ENCODE data around the gene ORAI3.

Gene ORAI3

GRCh38 chr16:30965436-30965835 is 16.6 kb downstream of the ORAI3 start:
- DNase-seq (ENCODE audit: extremely low read depth, insufficient read length) = no peak
- Histone ChIP-seq H3K27me3 (replicated peaks; ENCODE audit: control insufficient read depth, insufficient read depth, low read length) (no peaks in the 10 kb centered on the region), H3K36me3 (ENCODE audit: control insufficient read depth, insufficient read depth, low read length) (peaks cover 38% of the 10 kb centered on the region), H3K4me3 (replicated peaks; ENCODE audit: low read depth, low read length) (no peak overlapping the region)
- TF ChIP-seq, protein P1, sequence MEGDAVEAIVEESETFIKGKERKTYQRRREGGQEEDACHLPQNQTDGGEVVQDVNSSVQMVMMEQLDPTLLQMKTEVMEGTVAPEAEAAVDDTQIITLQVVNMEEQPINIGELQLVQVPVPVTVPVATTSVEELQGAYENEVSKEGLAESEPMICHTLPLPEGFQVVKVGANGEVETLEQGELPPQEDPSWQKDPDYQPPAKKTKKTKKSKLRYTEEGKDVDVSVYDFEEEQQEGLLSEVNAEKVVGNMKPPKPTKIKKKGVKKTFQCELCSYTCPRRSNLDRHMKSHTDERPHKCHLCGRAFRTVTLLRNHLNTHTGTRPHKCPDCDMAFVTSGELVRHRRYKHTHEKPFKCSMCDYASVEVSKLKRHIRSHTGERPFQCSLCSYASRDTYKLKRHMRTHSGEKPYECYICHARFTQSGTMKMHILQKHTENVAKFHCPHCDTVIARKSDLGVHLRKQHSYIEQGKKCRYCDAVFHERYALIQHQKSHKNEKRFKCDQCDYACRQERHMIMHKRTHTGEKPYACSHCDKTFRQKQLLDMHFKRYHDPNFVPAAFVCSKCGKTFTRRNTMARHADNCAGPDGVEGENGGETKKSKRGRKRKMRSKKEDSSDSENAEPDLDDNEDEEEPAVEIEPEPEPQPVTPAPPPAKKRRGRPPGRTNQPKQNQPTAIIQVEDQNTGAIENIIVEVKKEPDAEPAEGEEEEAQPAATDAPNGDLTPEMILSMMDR (IDR thresholded peaks at IDR 0.05; ENCODE audit: insufficient read depth, low read length, poor library complexity, severe bottlenecking) = no peak

DNA sequence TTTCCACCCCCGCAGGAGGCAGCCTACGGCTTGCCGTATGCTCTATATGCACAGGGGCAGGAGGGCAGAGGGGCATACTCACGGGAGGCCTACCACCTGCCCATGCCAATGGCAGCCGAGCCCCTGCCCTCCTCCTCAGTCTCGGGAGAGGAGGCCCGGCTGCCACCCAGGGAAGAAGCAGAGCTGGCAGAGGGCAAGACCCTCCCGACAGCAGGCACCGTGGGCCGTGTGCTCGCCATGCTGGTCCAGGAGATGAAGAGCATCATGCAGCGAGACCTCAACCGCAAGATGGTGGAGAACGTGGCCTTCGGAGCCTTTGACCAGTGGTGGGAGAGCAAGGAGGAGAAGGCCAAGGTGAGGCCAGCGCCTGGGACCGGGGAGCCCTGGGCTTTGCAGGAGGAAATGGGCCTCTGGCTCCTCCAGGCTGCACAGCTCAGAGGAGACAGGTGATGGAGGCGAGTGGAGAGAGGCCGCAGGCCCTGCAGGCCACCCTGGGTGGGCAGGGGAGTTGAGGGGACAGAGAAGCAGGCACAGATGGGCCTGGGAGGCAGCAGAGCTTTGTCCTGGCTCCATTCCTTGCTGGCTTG is 17.3 kb downstream of the ORAI3 start:
- H3K27me3 ChIP-seq (replicated peaks; ENCODE audit: control insufficient read depth, insufficient read depth, low read length) = no peaks in the 10 kb centered on the region
- DNase-seq (ENCODE audit: extremely low read depth, insufficient read length) = no peak
- H3K4me3 ChIP-seq (replicated peaks; ENCODE audit: low read depth, low read length) = no peak overlapping the region
- H3K36me3 ChIP-seq (ENCODE audit: control insufficient read depth, insufficient read depth, low read length) = peaks cover 42% of the 10 kb centered on the region
- TF ChIP-seq, protein P1 (IDR thresholded peaks at IDR 0.05; ENCODE audit: insufficient read depth, low read length, poor library complexity, severe bottlenecking) = no peak

DNA sequence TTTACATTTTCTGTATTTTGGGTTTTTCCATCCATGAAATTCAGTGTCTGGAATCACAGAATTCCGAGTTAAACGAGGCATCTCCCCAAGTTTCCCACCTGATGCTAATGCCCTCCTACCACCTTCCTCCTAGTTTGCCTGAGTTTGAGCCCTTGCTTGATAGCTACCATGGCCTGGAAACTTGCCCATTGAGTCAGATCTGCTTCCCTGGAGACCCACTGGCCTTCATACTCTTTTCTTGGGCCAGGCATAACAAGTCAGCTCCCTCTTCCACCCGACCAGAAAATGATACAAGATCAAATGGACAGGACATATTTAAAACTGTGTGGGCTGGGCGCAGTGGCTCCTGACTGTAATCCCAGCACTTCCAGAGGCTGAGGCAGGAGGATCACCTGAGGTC is 18.9 kb downstream of the ORAI3 start:
- H3K4me3 ChIP-seq (replicated peaks; ENCODE audit: low read depth, low read length) = no peak overlapping the region
- TF ChIP-seq, protein P1 (IDR thresholded peaks at IDR 0.05; ENCODE audit: insufficient read depth, low read length, poor library complexity, severe bottlenecking) = no peak
- no peaks in the 10 kb centered on the region for H3K27me3 ChIP-seq (replicated peaks; ENCODE audit: control insufficient read depth, insufficient read depth, low read length)
- no peak for DNase-seq (ENCODE audit: extremely low read depth, insufficient read length)
- peaks cover 42% of the 10 kb centered on the region for H3K36me3 ChIP-seq (ENCODE audit: control insufficient read depth, insufficient read depth, low read length)

DNA sequence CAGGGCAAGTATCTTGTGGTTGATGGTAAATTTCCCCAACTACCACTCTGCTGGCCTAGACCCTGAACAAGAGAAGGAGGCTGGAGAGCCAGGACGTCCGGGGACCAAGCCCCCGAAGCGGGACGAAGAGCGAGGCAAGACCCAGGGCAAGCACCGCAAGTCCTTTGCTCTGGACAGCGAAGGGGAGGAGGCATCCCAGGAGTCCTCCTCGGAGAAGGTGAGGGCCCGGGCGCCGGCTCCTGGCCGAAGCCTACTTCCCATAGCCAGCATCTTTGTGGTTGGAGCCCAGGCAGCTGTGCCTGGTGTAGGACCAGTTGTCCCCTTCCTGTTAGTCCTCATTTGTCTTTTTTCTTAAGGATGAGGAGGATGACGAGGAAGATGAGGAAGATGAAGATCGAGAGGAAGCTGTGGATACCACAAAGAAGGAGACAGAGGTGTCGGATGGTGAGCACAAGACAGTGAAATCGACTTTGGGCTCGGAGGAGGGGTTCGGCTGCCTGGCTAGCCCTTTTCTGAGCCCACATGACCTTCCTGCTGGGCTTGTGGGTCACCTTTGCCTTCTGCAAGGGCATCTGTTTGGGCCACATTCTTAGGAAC is 20.5 kb downstream of the ORAI3 start:
- H3K4me3 ChIP-seq (replicated peaks; ENCODE audit: low read depth, low read length) = no peak overlapping the region
- TF ChIP-seq, protein P1 (IDR thresholded peaks at IDR 0.05; ENCODE audit: insufficient read depth, low read length, poor library complexity, severe bottlenecking) = no peak

GRCh38 chr16:30971298-30971697 is 22.4 kb downstream of the ORAI3 start:
- H3K27me3 ChIP-seq (replicated peaks; ENCODE audit: control insufficient read depth, insufficient read depth, low read length) = no peaks in the 10 kb centered on the region
- TF ChIP-seq, protein P1 (IDR thresholded peaks at IDR 0.05; ENCODE audit: insufficient read depth, low read length, poor library complexity, severe bottlenecking) = no peak
- no peak for DNase-seq (ENCODE audit: extremely low read depth, insufficient read length)
- H3K36me3 ChIP-seq (ENCODE audit: control insufficient read depth, insufficient read depth, low read length) = peaks cover 48% of the 10 kb centered on the region
- H3K4me3 ChIP-seq (replicated peaks; ENCODE audit: low read depth, low read length) = no peak overlapping the region

More for the DNA sequence above, 20.5 kb downstream of the ORAI3 start:
- no peak for DNase-seq (ENCODE audit: extremely low read depth, insufficient read length)
- peaks cover 52% of the 10 kb centered on the region for H3K36me3 ChIP-seq (ENCODE audit: control insufficient read depth, insufficient read depth, low read length)
- H3K27me3 ChIP-seq (replicated peaks; ENCODE audit: control insufficient read depth, insufficient read depth, low read length) = no peaks in the 10 kb centered on the region

Measured in GM06990 (cell line).